ENCODE data around the gene ZNF534.
"Not testable (repeated sequence)": the region's sequence is repeated elsewhere in the genome, so short reads cannot be mapped to it uniquely, and the experiment has no call there.

The ZNF534 gene

DNA sequence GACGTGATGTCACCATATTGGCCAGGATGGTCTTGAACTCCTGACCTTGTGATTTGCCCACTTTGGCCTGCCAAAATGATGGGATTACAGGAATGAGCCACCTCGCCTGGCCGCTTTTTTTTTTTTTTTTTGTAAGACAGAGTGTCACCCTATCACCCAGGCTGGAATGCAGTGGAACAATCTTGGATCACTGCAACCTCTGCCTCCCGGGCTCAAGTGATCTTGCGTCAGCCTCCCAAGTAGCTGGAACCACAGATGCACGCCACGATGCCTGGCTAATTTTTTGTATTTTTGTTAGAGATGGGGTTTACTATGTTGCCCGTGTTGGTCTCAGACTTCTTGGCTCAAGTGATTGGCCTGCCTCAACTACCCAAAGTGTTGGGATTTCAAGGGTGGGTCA is 69.6 kb downstream of the ZNF534 start:
- no peak for DNase-seq (ENCODE audit: low read depth)

DNA sequence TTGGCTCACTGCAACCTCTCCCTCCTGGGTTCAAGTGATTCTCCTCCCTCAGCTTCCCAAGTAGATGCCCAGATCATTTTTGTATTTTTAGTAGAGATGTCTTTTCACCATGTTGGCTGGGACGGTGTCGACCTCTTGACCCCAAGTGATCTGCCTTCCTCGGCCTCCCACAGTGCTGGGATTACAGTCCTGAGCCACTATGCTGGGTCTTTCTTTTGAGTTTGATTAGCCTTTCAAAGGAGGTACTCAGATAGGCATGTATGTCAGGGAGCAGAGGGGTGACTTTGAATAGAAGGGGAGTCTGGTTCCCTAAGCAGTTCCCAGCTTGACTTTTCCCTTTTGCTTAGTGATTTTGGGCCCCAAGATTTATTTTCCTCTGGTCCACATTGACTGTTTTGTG is 71.5 kb downstream of the ZNF534 start:
- DNase-seq (ENCODE audit: low read depth) = not testable (repeated sequence)

DNA sequence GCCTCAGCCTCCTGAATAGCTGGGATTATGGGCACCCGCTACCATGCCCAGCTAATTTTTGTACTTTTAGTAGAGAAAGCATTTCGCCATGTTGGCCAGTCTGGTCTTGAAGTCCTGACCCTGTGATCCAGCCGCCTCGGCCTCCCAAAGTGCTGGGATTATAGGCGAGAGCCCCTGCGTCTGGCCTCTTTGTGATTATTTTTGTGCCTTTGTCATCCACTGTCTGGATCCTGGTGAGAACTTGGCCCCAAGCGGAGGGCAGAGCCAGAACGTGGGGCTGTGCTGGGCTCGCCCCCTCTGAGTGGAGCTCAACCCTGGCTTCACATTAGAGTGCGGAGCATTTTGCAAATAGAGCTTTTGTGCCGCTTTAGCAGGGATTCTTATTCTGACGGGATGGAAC is 72.0 kb downstream of the ZNF534 start:
- DNase-seq (ENCODE audit: low read depth) = not testable (repeated sequence)

All from CMK (cell line).